ENCODE results near the gene PCGF6. TPM values are rescaled to one million over a fixed set of nuclear protein-coding genes. Genes with fewer than 3 reads are reported as not detected.
A peak's percentile ranks its signal among the peaks of the same experiment; 100 is the strongest.

PCGF6 gene
- total RNA-seq, 1 experiment from 2014 or later = 11.6 TPM

GRCh38 chr10:103394180-103394579, 43.2 kb upstream of the PCGF6 start:
- H3K4me3 ChIP-seq (ENCODE audit: low read length) = peak overlapping the region; percentile 92; the same call in 1 of the 2 replicates

GRCh38 chr10:103382769-103383168, 31.8 kb upstream of the PCGF6 start:
- Histone ChIP-seq H3K79me2 (ENCODE audit: low read length) (no peaks in the 10 kb centered on the region), H3K4me3 (ENCODE audit: low read length) (no peak overlapping the region), H3K27ac (ENCODE audit: low read length) (no peak overlapping the region), H3K9ac (ENCODE audit: low read length) (no peak overlapping the region), H3K9me2 (replicated peaks; ENCODE audit: low read length) (no peaks in the 10 kb centered on the region), H4K20me1 (ENCODE audit: low read length) (no peaks in the 10 kb centered on the region), H3K4me2 (ENCODE audit: low read length) (no peak overlapping the region), H3K36me3 (ENCODE audit: low read depth, low read length) (peaks cover 11% of the 10 kb centered on the region; the same call in 1 of the 2 replicates), H3F3A (ENCODE audit: low read length, unreplicated experiment) (peaks cover 4% of the 10 kb centered on the region), H3K27me3 (ENCODE audit: low read length) (no peaks in the 10 kb centered on the region), H2AFZ (ENCODE audit: low read length) (no peak overlapping the region), H3K4me1 (ENCODE audit: insufficient read depth, low read length) (no peaks in the 10 kb centered on the region), H3K9me3 (ENCODE audit: low read length) (no peaks in the 10 kb centered on the region)
- no peak for TF ChIP-seq EZH2phosphoT487 (IDR thresholded peaks at IDR 0.05; ENCODE audit: borderline replicate concordance, low read length)
- no TSS peak for BruUV-seq (replicated peaks)
- intact Hi-C loops (cut with micrococcal nuclease) = no loop called here
- CTCF ChIA-PET = no interaction called here
- ATAC-seq (no peak), DNase-seq (no peak)
- POLR2A ChIA-PET (ENCODE audit: unreplicated experiment) = no interaction called here

More at GRCh38 chr10:103394180-103394579, 43.2 kb upstream of the PCGF6 start:
- H3K79me2 ChIP-seq (ENCODE audit: low read length) = peaks cover 67% of the 10 kb centered on the region
- no peaks in the 10 kb centered on the region for H3F3A ChIP-seq (ENCODE audit: low read length, unreplicated experiment)
- BruUV-seq (replicated peaks) = no TSS peak
- ATAC-seq (no peak), DNase-seq (no peak)
- H3K4me1 ChIP-seq (ENCODE audit: insufficient read depth, low read length) = peaks cover 30% of the 10 kb centered on the region
- no peaks in the 10 kb centered on the region for H3K27me3 ChIP-seq (ENCODE audit: low read length)
- H3K36me3 ChIP-seq (ENCODE audit: low read depth, low read length) = peaks cover 21% of the 10 kb centered on the region
- TF ChIP-seq CTCF (conservative IDR thresholded peaks at IDR 0.05; ENCODE audit: low read depth, low read length) (no peak), EZH2 (IDR thresholded peaks at IDR 0.05; ENCODE audit: low read length, unreplicated experiment) (no peak), EZH2phosphoT487 (IDR thresholded peaks at IDR 0.05; ENCODE audit: borderline replicate concordance, low read length) (no peak)
- 0 out of 2 replicates have a peak, but pooled peaks cover 4% of the 10 kb centered on the region for H4K20me1 ChIP-seq (ENCODE audit: low read length)
- no peaks in the 10 kb centered on the region for H3K9me3 ChIP-seq (ENCODE audit: low read length)
- H3K4me2 ChIP-seq (ENCODE audit: low read length) = peak overlapping the region; percentile 92
- CTCF ChIA-PET = no interaction called here
- H2AFZ ChIP-seq (ENCODE audit: low read length) = no peak overlapping the region
- no peak overlapping the region for H3K27ac ChIP-seq (ENCODE audit: low read length)
- H3K9ac ChIP-seq (ENCODE audit: low read length) = no peak overlapping the region
- intact Hi-C loops (cut with micrococcal nuclease) = no loop called here
- no peaks in the 10 kb centered on the region for H3K9me2 ChIP-seq (replicated peaks; ENCODE audit: low read length)
- POLR2A ChIA-PET (ENCODE audit: unreplicated experiment) = no interaction called here

DNA sequence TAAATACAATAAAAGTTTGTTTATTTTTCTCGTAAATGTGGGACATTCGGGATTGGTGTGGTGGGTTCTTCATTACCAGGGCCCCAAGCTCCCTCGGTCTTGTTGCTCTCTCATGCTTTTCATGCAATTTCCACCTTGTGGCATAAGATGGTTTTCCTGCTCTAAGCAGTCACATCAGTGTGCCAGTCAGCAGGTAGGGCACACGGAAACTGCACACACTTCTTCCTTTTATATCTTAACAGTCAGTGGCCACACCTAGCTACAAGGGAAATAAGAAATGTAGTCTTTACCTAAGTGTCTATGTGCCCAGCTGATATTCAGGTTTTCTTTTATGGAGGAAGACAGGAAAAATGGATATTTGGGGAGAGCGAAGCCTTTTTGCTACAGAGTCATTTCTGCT, 23.3 kb upstream of the PCGF6 start:
- H3K4me2 ChIP-seq (ENCODE audit: low read length) = no peak overlapping the region
- ATAC-seq (no peak), DNase-seq (no peak)
- BruUV-seq (replicated peaks) = no TSS peak
- H3K4me1 ChIP-seq (ENCODE audit: insufficient read depth, low read length) = peaks cover 19% of the 10 kb centered on the region
- ChIA-PET CTCF (no interaction called here), POLR2A (ENCODE audit: unreplicated experiment) (no interaction called here)
- H3K27ac ChIP-seq (ENCODE audit: low read length) = no peak overlapping the region
- TF ChIP-seq CTCF (conservative IDR thresholded peaks at IDR 0.05; ENCODE audit: low read depth, low read length) (no peak), EZH2phosphoT487 (IDR thresholded peaks at IDR 0.05; ENCODE audit: borderline replicate concordance, low read length) (no peak), EZH2 (IDR thresholded peaks at IDR 0.05; ENCODE audit: low read length, unreplicated experiment) (no peak)
- no peaks in the 10 kb centered on the region for H3K9me2 ChIP-seq (replicated peaks; ENCODE audit: low read length)
- no peak overlapping the region for H3K9ac ChIP-seq (ENCODE audit: low read length)
- H3K79me2 ChIP-seq (ENCODE audit: low read length) = peaks cover 30% of the 10 kb centered on the region
- no peaks in the 10 kb centered on the region for H3F3A ChIP-seq (ENCODE audit: low read length, unreplicated experiment)
- peaks cover 8% of the 10 kb centered on the region for H3K36me3 ChIP-seq (ENCODE audit: low read depth, low read length)
- no peaks in the 10 kb centered on the region for H3K27me3 ChIP-seq (ENCODE audit: low read length)
- no peak overlapping the region for H3K4me3 ChIP-seq (ENCODE audit: low read length)
- intact Hi-C loops (cut with micrococcal nuclease) = no loop called here
- no peak overlapping the region for H2AFZ ChIP-seq (ENCODE audit: low read length)
- H3K9me3 ChIP-seq (ENCODE audit: low read length) = no peaks in the 10 kb centered on the region
- no peaks in the 10 kb centered on the region for H4K20me1 ChIP-seq (ENCODE audit: low read length)
